DND-41 (cell line): ENCODE measurements around the gene CNNM2.

Source experiments
- EZH2 ChIP-seq: IDR thresholded peaks from 3 replicates; pipeline ENCODE4 v1.6.1; 2012; ENCODE audit warnings: borderline replicate concordance, low read depth, mild to moderate bottlenecking, moderate library complexity, low read length, inconsistent platforms; ENCODE audit not compliant: severe bottlenecking
- TF ChIP-seq, protein P1 (sequence below): IDR thresholded peaks from 2 replicates; pipeline ENCODE4 v1.5.1; 2012; ENCODE audit warnings: borderline replicate concordance, low read length, moderate library complexity, mild to moderate bottlenecking; ENCODE audit not compliant: poor library complexity, severe bottlenecking; ENCODE audit errors: extremely low read depth

DNA sequence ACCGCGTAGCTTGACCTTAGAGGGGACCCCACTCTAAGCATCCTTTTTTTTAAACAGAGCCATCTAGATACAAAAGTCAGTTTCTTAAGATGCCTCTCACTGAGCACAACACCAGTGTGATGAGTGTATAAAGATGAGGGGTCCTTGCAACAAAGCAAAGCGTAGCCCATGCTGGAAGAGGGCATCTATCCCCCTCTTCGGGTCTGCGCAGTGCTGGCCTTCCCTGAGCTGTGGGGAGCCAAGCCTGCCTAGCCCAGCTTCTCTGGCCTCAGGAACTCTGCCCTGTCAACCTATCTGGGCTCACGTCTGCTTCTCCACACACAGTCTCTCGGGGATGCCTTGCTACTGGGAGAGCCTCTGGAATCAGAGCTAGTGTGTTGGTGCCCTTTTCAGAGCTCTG lies 161.0 kb downstream of the CNNM2 start:
- TF ChIP-seq, protein P1, sequence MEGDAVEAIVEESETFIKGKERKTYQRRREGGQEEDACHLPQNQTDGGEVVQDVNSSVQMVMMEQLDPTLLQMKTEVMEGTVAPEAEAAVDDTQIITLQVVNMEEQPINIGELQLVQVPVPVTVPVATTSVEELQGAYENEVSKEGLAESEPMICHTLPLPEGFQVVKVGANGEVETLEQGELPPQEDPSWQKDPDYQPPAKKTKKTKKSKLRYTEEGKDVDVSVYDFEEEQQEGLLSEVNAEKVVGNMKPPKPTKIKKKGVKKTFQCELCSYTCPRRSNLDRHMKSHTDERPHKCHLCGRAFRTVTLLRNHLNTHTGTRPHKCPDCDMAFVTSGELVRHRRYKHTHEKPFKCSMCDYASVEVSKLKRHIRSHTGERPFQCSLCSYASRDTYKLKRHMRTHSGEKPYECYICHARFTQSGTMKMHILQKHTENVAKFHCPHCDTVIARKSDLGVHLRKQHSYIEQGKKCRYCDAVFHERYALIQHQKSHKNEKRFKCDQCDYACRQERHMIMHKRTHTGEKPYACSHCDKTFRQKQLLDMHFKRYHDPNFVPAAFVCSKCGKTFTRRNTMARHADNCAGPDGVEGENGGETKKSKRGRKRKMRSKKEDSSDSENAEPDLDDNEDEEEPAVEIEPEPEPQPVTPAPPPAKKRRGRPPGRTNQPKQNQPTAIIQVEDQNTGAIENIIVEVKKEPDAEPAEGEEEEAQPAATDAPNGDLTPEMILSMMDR: no peak
- TF ChIP-seq EZH2: no peak
